ENCODE results near the gene ADAMTSL1.

DNA sequence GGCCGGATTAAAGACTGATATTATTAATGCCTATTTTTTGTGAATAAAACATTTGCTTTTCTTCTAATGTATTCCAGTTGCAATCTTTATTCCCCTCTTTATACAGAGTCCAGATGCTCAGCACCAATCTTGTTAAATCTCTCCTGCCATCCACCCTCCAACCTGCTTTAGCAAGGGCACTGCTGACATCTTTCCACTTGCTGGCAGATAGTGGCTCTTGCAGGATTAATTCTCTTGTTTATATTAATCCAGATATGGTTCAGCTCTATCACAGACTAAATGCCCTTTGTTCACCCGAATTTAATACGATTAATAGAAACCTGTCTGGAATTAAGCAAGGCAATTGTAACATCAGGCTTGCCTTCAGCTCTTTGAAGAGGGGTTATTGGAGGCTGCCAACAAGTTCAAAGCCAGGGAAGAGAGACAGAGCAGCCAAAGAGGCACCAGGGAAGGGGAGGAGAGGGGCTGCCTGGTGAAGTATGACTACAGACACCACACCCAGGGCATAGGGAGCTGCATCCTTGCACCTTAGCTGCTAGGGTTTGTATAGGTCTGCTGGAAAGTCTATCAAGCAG, 322.8 kb downstream of the ADAMTSL1 start:
- TF ChIP-seq, protein P1, sequence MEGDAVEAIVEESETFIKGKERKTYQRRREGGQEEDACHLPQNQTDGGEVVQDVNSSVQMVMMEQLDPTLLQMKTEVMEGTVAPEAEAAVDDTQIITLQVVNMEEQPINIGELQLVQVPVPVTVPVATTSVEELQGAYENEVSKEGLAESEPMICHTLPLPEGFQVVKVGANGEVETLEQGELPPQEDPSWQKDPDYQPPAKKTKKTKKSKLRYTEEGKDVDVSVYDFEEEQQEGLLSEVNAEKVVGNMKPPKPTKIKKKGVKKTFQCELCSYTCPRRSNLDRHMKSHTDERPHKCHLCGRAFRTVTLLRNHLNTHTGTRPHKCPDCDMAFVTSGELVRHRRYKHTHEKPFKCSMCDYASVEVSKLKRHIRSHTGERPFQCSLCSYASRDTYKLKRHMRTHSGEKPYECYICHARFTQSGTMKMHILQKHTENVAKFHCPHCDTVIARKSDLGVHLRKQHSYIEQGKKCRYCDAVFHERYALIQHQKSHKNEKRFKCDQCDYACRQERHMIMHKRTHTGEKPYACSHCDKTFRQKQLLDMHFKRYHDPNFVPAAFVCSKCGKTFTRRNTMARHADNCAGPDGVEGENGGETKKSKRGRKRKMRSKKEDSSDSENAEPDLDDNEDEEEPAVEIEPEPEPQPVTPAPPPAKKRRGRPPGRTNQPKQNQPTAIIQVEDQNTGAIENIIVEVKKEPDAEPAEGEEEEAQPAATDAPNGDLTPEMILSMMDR (IDR thresholded peaks at IDR 0.05), result no peak
- TF ChIP-seq POLR2A (IDR thresholded peaks at IDR 0.05), result no peak
- TF ChIP-seq EP300 (IDR thresholded peaks at IDR 0.05), result no peak

Measured in suprapubic skin (tissue), 3 donors.